ENCODE results near the gene ORM1.

ORM1 gene

DNA sequence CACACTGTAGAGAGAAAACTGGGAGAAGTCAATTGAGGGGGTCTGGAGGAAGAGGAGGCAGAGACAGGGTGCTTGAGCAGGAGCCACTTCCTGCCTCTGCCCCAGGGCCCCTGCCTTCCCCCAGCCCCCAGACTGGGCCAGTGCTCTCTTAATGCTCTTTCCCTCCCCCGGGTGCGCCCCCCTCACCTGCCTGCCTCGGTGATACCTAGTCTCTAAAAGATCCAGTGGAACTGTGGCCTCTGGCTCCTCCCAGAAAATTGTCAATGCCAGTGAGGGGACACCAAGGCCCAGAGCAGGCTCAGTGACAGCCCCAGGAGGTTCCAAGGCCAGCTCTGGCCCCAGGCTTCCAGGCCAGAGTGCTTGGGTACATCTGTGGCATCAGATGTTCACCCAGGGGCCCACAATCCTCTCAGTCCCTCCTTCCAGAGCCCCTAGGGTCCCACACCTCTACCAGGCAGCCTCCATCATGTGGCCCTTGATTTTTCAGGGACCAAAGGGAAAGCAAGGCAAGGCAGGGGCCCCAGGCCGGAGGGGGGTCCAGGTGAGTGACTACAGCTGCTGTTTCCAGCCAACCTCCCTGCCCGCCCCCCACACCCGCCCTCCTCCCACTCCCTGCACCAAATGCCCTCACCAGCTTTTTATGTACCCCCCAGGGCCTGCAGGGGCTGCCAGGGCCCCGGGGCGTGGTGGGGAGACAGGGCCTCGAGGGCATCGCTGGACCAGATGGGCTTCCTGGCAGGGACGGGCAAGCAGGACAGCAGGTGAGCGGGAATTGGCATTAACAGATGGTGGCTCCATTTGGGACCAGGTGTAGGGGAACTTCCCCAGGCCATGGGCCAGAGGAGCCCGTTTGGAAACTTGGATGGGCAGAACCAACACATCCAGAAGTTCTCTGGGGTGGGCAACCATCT lies 33.1 kb upstream of the ORM1 start:
- no peak for DNase-seq (ENCODE audit: low read depth in 1 of 2, low spot score in 1 of 2)
- TF ChIP-seq, protein P1, sequence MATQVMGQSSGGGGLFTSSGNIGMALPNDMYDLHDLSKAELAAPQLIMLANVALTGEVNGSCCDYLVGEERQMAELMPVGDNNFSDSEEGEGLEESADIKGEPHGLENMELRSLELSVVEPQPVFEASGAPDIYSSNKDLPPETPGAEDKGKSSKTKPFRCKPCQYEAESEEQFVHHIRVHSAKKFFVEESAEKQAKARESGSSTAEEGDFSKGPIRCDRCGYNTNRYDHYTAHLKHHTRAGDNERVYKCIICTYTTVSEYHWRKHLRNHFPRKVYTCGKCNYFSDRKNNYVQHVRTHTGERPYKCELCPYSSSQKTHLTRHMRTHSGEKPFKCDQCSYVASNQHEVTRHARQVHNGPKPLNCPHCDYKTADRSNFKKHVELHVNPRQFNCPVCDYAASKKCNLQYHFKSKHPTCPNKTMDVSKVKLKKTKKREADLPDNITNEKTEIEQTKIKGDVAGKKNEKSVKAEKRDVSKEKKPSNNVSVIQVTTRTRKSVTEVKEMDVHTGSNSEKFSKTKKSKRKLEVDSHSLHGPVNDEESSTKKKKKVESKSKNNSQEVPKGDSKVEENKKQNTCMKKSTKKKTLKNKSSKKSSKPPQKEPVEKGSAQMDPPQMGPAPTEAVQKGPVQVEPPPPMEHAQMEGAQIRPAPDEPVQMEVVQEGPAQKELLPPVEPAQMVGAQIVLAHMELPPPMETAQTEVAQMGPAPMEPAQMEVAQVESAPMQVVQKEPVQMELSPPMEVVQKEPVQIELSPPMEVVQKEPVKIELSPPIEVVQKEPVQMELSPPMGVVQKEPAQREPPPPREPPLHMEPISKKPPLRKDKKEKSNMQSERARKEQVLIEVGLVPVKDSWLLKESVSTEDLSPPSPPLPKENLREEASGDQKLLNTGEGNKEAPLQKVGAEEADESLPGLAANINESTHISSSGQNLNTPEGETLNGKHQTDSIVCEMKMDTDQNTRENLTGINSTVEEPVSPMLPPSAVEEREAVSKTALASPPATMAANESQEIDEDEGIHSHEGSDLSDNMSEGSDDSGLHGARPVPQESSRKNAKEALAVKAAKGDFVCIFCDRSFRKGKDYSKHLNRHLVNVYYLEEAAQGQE (IDR thresholded peaks at IDR 0.05; ENCODE audit: insufficient replicate concordance, low read depth) = no peak
- TF ChIP-seq SPI1 (IDR thresholded peaks at IDR 0.05; ENCODE audit: borderline replicate concordance, low read depth) (no peak), GABPA (IDR thresholded peaks at IDR 0.05; ENCODE audit: low read depth) (no peak), POLR2AphosphoS5 (IDR thresholded peaks at IDR 0.05; ENCODE audit: low read depth) (no peak)
- TF ChIP-seq, protein P2, sequence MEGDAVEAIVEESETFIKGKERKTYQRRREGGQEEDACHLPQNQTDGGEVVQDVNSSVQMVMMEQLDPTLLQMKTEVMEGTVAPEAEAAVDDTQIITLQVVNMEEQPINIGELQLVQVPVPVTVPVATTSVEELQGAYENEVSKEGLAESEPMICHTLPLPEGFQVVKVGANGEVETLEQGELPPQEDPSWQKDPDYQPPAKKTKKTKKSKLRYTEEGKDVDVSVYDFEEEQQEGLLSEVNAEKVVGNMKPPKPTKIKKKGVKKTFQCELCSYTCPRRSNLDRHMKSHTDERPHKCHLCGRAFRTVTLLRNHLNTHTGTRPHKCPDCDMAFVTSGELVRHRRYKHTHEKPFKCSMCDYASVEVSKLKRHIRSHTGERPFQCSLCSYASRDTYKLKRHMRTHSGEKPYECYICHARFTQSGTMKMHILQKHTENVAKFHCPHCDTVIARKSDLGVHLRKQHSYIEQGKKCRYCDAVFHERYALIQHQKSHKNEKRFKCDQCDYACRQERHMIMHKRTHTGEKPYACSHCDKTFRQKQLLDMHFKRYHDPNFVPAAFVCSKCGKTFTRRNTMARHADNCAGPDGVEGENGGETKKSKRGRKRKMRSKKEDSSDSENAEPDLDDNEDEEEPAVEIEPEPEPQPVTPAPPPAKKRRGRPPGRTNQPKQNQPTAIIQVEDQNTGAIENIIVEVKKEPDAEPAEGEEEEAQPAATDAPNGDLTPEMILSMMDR (IDR thresholded peaks at IDR 0.05; ENCODE audit: insufficient read depth, low read length) = no peak
- Histone ChIP-seq H3K27me3 (ENCODE audit: insufficient read depth, poor library complexity, severe bottlenecking) (no peaks in the 10 kb centered on the region), H3K27ac (replicated peaks) (no peak overlapping the region), H3K4me3 (replicated peaks; ENCODE audit: insufficient read depth, low read length) (no peak overlapping the region)

DNA sequence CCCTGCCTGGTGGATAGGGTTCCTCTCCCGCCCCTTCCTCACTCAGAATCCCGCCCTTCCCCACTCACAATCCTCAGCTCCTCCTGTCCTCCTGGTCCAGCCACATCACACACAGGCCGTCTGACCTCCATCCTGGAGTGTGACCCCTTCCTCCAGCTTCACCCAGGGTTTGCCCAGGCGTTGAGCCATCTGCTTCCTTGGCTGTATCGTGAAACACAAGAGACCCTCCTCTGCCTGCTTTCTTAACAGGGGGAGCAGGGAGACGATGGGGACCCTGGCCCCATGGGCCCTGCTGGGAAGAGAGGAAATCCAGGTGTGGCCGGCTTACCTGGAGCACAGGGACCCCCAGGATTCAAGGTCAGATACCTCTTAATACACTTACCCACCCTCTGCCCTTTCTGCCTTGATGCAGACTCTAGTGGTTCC lies 32.3 kb upstream of the ORM1 start:
- TF ChIP-seq POLR2AphosphoS5 (IDR thresholded peaks at IDR 0.05; ENCODE audit: low read depth) = no peak
- TF ChIP-seq, protein P2 (IDR thresholded peaks at IDR 0.05; ENCODE audit: insufficient read depth, low read length) = no peak
- no peak for TF ChIP-seq GABPA (IDR thresholded peaks at IDR 0.05; ENCODE audit: low read depth)
- TF ChIP-seq, protein P1 (IDR thresholded peaks at IDR 0.05; ENCODE audit: insufficient replicate concordance, low read depth) = no peak
- no peak for TF ChIP-seq SPI1 (IDR thresholded peaks at IDR 0.05; ENCODE audit: borderline replicate concordance, low read depth)
- DNase-seq (ENCODE audit: low read depth in 1 of 2, low spot score in 1 of 2) = no peak
- Histone ChIP-seq H3K27me3 (ENCODE audit: insufficient read depth, poor library complexity, severe bottlenecking) (no peaks in the 10 kb centered on the region), H3K4me3 (replicated peaks; ENCODE audit: insufficient read depth, low read length) (no peak overlapping the region), H3K27ac (replicated peaks) (no peak overlapping the region)

DNA sequence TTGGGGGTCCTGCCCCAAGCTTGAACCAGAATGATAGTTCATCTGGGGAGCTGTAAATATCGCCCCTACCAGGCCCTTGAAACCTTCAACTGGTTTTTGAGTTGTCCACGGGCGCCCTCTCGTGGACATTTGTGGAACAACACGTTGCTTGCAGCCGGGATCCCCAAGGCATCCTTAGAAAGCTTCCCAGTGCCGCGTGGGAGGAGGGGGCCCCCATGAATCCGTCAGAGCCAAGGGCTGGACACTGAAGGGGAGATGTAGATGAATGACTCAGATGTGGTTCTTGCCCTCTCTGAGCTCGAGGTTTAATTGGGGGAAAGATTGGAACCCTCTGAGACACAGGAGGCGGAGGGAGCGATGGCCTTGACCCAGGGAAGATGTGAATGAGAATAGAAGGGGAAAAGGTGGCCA lies 31.8 kb upstream of the ORM1 start:
- no peaks in the 10 kb centered on the region for H3K27me3 ChIP-seq (ENCODE audit: insufficient read depth, poor library complexity, severe bottlenecking)
- DNase-seq (ENCODE audit: low read depth in 1 of 2, low spot score in 1 of 2) = peak; percentile 47 to 59
- no peak overlapping the region for H3K4me3 ChIP-seq (replicated peaks; ENCODE audit: insufficient read depth, low read length)
- H3K27ac ChIP-seq (replicated peaks) = no peak overlapping the region
- TF ChIP-seq POLR2AphosphoS5 (IDR thresholded peaks at IDR 0.05; ENCODE audit: low read depth) = no peak
- TF ChIP-seq, protein P1 (IDR thresholded peaks at IDR 0.05; ENCODE audit: insufficient replicate concordance, low read depth) = no peak
- TF ChIP-seq, protein P2 (IDR thresholded peaks at IDR 0.05; ENCODE audit: insufficient read depth, low read length) = peak; percentile 58

Data from HL-60 (cell line).